ENCODE results near the gene TXNIP.
"Not testable (repeated sequence)": the region's sequence is repeated elsewhere in the genome, so short reads cannot be mapped to it uniquely, and the experiment has no call there.

- not testable (repeated sequence) for TF ChIP-seq FOSL2 (IDR thresholded peaks at IDR 0.05; ENCODE audit: borderline replicate concordance, low read depth); YY1 (IDR thresholded peaks at IDR 0.05; ENCODE audit: low read depth); CTCF (IDR thresholded peaks at IDR 0.05); ELF1 (IDR thresholded peaks at IDR 0.05); POLR2AphosphoS5 (IDR thresholded peaks at IDR 0.05; ENCODE audit: low read depth, low read length); EZH2phosphoT487 (IDR thresholded peaks at IDR 0.05; ENCODE audit: borderline replicate concordance, low read depth); REST (IDR thresholded peaks at IDR 0.05; ENCODE audit: low read depth, low read length); EP300 (IDR thresholded peaks at IDR 0.05; ENCODE audit: borderline replicate concordance in 1 of 2, low read depth in 1 of 2, low read length in 1 of 2); TAF1 (IDR thresholded peaks at IDR 0.05; ENCODE audit: borderline replicate concordance, low read depth, low read length); JUND (IDR thresholded peaks at IDR 0.05); RAD21 (IDR thresholded peaks at IDR 0.05; ENCODE audit: low read length); GABPA (IDR thresholded peaks at IDR 0.05; ENCODE audit: low read depth); MAX (IDR thresholded peaks at IDR 0.05; ENCODE audit: low read depth)
These were observed 30.3 kb upstream of the TXNIP start for GRCh38 chr1:146026650-146027049.
